Suprapubic skin (tissue), 4 donors: ENCODE data around the gene TMC2. TPM values are rescaled to one million over a fixed set of nuclear protein-coding genes. Genes with fewer than 3 reads are reported as not detected.

ENCODE experiments used
- DNase-seq, 2 donors: peaks; one replicate each; pipeline ENCODE4 v3.0.0-alpha.2; 2019; ENCODE audit warnings: low spot score in 2 of 2
- H3K27ac ChIP-seq: fragments of 200-600 bp; sonication (generic); one replicate; pipeline ENCODE4 v1.5.1; 2019
- H3K27me3 ChIP-seq: fragments of 200-600 bp; sonication (generic); one replicate; pipeline ENCODE4 v1.5.1; 2019
- H3K36me3 ChIP-seq: fragments of 200-600 bp; sonication (generic); one replicate; pipeline ENCODE4 v1.5.1; 2019
- H3K4me1 ChIP-seq: fragments of 200-600 bp; sonication (generic); one replicate; pipeline ENCODE4 v1.5.1; 2019
- H3K4me3 ChIP-seq: fragments of 200-600 bp; sonication (generic); one replicate; pipeline ENCODE4 v1.5.1; 2019; ENCODE audit warnings: mild to moderate bottlenecking
- H3K9me3 ChIP-seq: fragments of 200-600 bp; sonication (generic); one replicate; pipeline ENCODE4 v1.5.1; 2019
- CTCF ChIP-seq, 2 donors: fragments of 200-600 bp in 1 of 2; fragments of 450-650 bp in 1 of 2; sonication (generic) in 1 of 2; IDR thresholded peaks; one replicate each; pipeline ENCODE4 v1.5.1; 2016 to 2019; ENCODE audit warnings: antibody characterized with exemption in 2 of 2, mild to moderate bottlenecking in 1 of 2, moderate library complexity in 1 of 2
- EP300 ChIP-seq: sonication (generic); formaldehyde crosslinking; IDR thresholded peaks from one replicate; pipeline ENCODE4 v1.6.1; 2017; ENCODE audit warnings: antibody characterized with exemption
- POLR2A ChIP-seq, 2 donors: fragments of 450-650 bp; IDR thresholded peaks; one replicate each; pipeline ENCODE4 v1.6.1; 2017; ENCODE audit warnings: antibody characterized with exemption in 2 of 2, mild to moderate bottlenecking in 2 of 2, moderate library complexity in 2 of 2
- POLR2AphosphoS5 ChIP-seq, 3 donors: sonication (generic); formaldehyde crosslinking; IDR thresholded peaks; one replicate each; pipeline ENCODE4 v1.6.1; 2017; ENCODE audit warnings: antibody characterized with exemption in 3 of 3
- WGBS: methylation state at CpG from one replicate; pipeline ENCODE4 v1.1.5; 2018; 5-methylcytosine and 5-hydroxymethylcytosine counted together
- total RNA-seq, 4 donors: library from RNA; depleted of rRNA; stranded (reverse); fragments of >200 nt; gene quantifications; one replicate each; pipeline ENCODE4 v1.1.0, GENCODE V29; 2016

The TMC2 gene
- total RNA-seq, 4 donors from 2014 or later: not detected

DNA sequence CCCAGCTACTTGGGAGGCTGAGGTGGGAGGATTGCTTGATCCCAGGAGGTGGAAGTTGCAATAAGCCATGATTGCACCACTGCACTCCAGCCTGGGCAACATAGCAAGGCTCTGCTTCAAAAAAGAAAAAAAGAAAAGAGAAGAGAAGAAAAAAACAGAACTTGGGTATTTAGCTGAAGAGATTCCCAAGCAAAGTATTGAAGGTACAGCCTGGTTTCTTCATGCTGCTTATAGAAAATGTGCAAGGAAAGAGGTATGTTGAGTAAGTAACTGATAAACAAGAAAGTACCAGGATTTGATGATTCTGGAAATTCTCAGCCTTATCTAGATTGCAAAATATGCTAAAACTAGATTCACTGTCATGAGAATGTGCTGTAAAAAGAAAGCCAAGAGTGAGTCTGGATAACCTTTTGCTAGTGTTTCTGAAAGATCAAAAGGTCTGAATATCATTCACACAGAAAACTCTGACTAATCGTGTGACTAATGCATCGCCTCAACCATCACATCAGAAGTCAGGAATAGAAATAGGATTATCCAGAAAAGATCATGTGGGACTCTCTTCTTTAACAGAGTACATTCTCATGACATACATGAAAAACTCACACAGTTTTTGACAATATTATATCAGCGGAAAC lies 83.7 kb downstream of the TMC2 start:
- H3K4me1 ChIP-seq: no peaks in the 10 kb centered on the region
- H3K9me3 ChIP-seq: no peaks in the 10 kb centered on the region
- peaks cover 9% of the 10 kb centered on the region for H3K27me3 ChIP-seq
- no peak for DNase-seq
- no peak overlapping the region for H3K27ac ChIP-seq
- no peak overlapping the region for H3K4me3 ChIP-seq
- no peak for TF ChIP-seq POLR2AphosphoS5 (IDR thresholded peaks at IDR 0.05)
- WGBS: 81% methylated on average over 3 of the region's 3 CpGs
- no peaks in the 10 kb centered on the region for H3K36me3 ChIP-seq

DNA sequence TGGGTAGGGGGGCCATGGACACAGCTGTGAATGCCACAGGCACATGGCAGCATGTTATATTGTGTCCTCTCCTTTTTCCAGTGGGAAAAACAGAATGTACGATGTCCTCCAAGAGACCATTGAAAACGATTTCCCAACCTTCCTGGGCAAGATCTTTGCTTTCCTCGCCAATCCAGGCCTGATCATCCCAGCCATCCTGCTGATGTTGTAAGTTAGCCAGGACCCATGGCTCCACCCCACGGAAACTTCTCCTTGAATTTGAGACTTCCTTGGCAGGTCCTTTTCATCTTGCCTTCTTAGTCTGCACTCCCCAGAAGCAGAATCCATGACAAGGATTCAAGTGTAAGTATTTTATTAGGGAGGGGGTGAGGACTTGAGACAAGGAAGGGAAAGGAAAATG lies 87.8 kb downstream of the TMC2 start:
- Histone ChIP-seq H3K4me1 (no peaks in the 10 kb centered on the region), H3K36me3 (no peaks in the 10 kb centered on the region), H3K9me3 (peaks cover 8% of the 10 kb centered on the region), H3K4me3 (no peak overlapping the region), H3K27me3 (peaks cover 3% of the 10 kb centered on the region), H3K27ac (no peak overlapping the region)
- no peak for DNase-seq
- TF ChIP-seq EP300 (no peak), CTCF (IDR thresholded peaks at IDR 0.05) (no peak), POLR2A (IDR thresholded peaks at IDR 0.05) (no peak), POLR2AphosphoS5 (IDR thresholded peaks at IDR 0.05) (no peak)
- WGBS: 47% methylated on average over 4 of the region's 4 CpGs

GRCh38 chr20:2625062-2625461 lies 88.7 kb downstream of the TMC2 start:
- no peak overlapping the region for H3K4me3 ChIP-seq
- peaks cover 3% of the 10 kb centered on the region for H3K27me3 ChIP-seq
- peaks cover 8% of the 10 kb centered on the region for H3K9me3 ChIP-seq
- no peak overlapping the region for H3K27ac ChIP-seq
- 55% methylated on average over 2 of the region's 2 CpGs for WGBS
- no peak for TF ChIP-seq POLR2A (IDR thresholded peaks at IDR 0.05)
- no peak for TF ChIP-seq EP300
- no peak for TF ChIP-seq CTCF (IDR thresholded peaks at IDR 0.05)
- no peak for TF ChIP-seq POLR2AphosphoS5 (IDR thresholded peaks at IDR 0.05)
- DNase-seq: no peak
- no peaks in the 10 kb centered on the region for H3K4me1 ChIP-seq
- no peaks in the 10 kb centered on the region for H3K36me3 ChIP-seq

DNA sequence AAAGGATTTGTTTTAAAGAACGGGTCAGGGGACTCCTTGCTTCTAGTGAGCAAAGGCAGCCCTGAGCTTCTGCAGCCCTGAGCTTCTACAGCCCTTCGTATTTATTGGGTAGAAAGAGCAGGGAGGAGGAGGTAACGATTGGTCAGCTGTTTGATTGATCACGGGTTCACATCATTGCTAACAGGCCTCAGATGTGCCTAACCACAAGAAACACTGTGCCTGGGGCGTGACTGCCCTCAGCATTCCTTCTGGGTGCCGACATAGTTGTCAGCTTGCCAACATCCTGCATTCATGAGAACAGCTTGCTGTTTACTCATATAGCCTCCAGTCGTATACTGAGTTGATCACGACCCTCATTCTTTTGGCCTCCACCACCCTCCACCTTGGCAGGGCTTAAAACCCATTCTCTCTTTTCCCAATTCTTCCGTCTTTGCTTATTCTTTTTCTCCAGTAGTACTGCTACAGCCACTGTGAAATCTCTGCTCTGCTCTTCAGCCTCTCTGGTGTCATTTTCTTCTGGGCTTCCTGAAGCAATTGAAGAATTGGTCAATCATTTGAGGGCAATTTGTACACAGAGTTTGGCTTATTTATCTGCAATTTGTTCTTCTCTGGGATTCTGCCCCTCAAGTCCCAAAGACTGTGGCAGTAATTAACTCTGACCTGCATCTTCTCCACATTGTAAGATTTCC lies 90.6 kb downstream of the TMC2 start:
- peaks cover 3% of the 10 kb centered on the region for H3K27me3 ChIP-seq
- DNase-seq: no peak
- H3K9me3 ChIP-seq: peaks cover 8% of the 10 kb centered on the region
- TF ChIP-seq POLR2A (IDR thresholded peaks at IDR 0.05) (no peak), CTCF (IDR thresholded peaks at IDR 0.05) (no peak), POLR2AphosphoS5 (IDR thresholded peaks at IDR 0.05) (no peak), EP300 (no peak)
- no peak overlapping the region for H3K27ac ChIP-seq
- WGBS: 54% methylated on average over 9 of the region's 9 CpGs
- H3K4me3 ChIP-seq: no peak overlapping the region
- no peaks in the 10 kb centered on the region for H3K4me1 ChIP-seq
- H3K36me3 ChIP-seq: no peaks in the 10 kb centered on the region

DNA sequence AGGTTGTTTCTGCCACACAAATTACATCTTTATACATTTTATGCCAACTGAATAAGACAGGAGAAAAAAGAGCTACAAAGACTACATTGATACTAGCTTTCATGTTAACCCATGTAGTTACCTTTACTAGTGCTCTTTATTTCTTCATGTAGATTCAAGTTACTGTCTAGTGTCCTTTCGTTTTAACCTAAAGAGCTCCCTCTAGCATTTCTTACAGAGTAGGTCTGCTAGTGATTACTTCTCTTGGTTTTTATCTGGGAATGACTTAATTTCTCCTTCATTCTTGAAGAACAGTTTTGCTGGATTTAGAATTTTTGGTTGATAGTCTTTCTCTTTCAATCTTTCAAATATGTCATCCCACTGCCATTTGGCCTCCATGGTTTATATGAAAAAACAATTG lies 94.9 kb downstream of the TMC2 start:
- Histone ChIP-seq H3K4me3 (no peak overlapping the region), H3K27me3 (no peaks in the 10 kb centered on the region), H3K4me1 (no peaks in the 10 kb centered on the region), H3K36me3 (no peaks in the 10 kb centered on the region), H3K27ac (no peak overlapping the region), H3K9me3 (peaks cover 8% of the 10 kb centered on the region)
- TF ChIP-seq POLR2A (IDR thresholded peaks at IDR 0.05) (no peak), POLR2AphosphoS5 (IDR thresholded peaks at IDR 0.05) (no peak), EP300 (no peak), CTCF (IDR thresholded peaks at IDR 0.05) (no peak)
- DNase-seq: no peak
- WGBS: 28% methylated on average over 1 of the region's 1 CpG
